Measurements from ENCODE around the gene MYH14. TPM values are rescaled to one million over a fixed set of nuclear protein-coding genes. Genes with fewer than 3 reads are reported as not detected.

MYH14 gene
- total RNA-seq, 2 experiments from 2014 or later, result not detected

DNA sequence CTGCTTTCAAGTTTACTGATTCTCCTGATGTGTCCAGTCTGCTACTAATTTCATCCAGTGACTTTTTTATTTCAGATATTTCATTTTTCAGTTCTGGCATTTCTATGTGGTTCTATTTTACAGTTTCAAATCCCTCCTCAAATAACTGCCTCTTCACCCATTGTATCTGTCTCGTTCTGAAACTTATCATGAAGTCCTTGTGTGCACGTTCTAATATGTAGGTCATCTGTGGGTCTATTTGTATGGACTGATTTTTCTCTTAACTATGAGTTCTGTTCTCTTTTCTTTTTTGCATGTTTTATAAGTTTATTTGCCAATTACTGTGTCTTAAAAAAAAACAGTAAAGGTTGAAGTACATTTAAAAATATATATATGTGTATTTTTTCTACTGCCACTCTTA lies 82.4 kb downstream of the MYH14 start:
- intact Hi-C loops (cut with micrococcal nuclease), result no loop called here
- CTCF ChIA-PET, result no interaction called here
- peaks cover 15% of the 10 kb centered on the region for H3K9me3 Mint-ChIP-seq
- H3K36me3 Mint-ChIP-seq (ENCODE audit: low read depth), result no peaks in the 10 kb centered on the region
- H3K27me3 Mint-ChIP-seq, result peaks cover 26% of the 10 kb centered on the region
- no peak overlapping the region for H3K27ac Mint-ChIP-seq
- no peak for ATAC-seq
- POLR2A ChIA-PET, result no interaction called here
- no peaks in the 10 kb centered on the region for H3K4me1 Mint-ChIP-seq (ENCODE audit: low read depth)
- DNase-seq, result no peak
- no peak overlapping the region for H3K4me3 Mint-ChIP-seq
- TF ChIP-seq, protein P1, sequence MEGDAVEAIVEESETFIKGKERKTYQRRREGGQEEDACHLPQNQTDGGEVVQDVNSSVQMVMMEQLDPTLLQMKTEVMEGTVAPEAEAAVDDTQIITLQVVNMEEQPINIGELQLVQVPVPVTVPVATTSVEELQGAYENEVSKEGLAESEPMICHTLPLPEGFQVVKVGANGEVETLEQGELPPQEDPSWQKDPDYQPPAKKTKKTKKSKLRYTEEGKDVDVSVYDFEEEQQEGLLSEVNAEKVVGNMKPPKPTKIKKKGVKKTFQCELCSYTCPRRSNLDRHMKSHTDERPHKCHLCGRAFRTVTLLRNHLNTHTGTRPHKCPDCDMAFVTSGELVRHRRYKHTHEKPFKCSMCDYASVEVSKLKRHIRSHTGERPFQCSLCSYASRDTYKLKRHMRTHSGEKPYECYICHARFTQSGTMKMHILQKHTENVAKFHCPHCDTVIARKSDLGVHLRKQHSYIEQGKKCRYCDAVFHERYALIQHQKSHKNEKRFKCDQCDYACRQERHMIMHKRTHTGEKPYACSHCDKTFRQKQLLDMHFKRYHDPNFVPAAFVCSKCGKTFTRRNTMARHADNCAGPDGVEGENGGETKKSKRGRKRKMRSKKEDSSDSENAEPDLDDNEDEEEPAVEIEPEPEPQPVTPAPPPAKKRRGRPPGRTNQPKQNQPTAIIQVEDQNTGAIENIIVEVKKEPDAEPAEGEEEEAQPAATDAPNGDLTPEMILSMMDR (IDR thresholded peaks at IDR 0.05), result no peak

DNA sequence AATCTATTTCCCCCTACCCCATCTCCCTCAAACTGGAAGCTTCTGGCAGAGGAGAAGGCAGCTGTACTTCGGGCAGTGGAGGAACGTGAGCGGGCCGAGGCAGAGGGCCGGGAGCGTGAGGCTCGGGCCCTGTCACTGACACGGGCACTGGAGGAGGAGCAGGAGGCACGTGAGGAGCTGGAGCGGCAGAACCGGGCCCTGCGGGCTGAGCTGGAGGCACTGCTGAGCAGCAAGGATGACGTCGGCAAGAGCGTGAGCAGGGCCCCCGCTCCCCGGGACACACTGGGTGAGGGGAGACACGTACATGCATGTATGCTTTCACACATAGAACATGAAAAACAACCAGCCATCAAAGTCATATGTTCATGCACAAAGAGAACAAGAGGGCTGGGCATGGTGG lies 83.0 kb downstream of the MYH14 start:
- no peaks in the 10 kb centered on the region for H3K36me3 Mint-ChIP-seq (ENCODE audit: low read depth)
- CTCF ChIA-PET, result no interaction called here
- H3K27me3 Mint-ChIP-seq, result peaks cover 28% of the 10 kb centered on the region
- ATAC-seq (no peak), DNase-seq (no peak)
- H3K9me3 Mint-ChIP-seq, result peaks cover 15% of the 10 kb centered on the region
- intact Hi-C loops (cut with micrococcal nuclease), result no loop called here
- TF ChIP-seq, protein P1 (IDR thresholded peaks at IDR 0.05), result no peak
- H3K27ac Mint-ChIP-seq, result no peak overlapping the region
- POLR2A ChIA-PET, result no interaction called here
- H3K4me1 Mint-ChIP-seq (ENCODE audit: low read depth), result no peaks in the 10 kb centered on the region
- H3K4me3 Mint-ChIP-seq, result no peak overlapping the region

DNA sequence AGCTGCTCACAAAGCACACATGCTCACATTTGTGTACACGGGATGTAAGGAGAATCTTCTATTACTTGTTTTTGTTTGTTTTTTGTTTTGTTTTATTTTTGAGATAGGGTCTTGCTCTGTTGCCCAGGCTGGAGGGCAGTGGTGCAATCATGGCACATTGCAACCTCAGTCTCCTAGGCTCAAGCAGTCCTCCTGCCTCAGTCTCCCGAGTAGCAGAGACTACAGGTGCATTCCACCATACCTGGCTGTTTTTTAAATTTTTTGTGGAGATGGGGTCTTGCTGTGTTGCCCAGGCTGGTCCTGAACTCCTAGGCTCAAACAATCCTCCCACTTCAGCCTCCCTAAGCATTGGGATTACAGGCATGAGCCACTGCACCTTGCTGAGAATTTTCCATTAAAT lies 83.9 kb downstream of the MYH14 start:
- ChIA-PET CTCF (no interaction called here), POLR2A (no interaction called here)
- peaks cover 31% of the 10 kb centered on the region for H3K27me3 Mint-ChIP-seq
- H3K9me3 Mint-ChIP-seq, result peaks cover 15% of the 10 kb centered on the region
- DNase-seq, result no peak
- no peak overlapping the region for H3K4me3 Mint-ChIP-seq
- TF ChIP-seq, protein P1 (IDR thresholded peaks at IDR 0.05), result no peak
- H3K4me1 Mint-ChIP-seq (ENCODE audit: low read depth), result no peaks in the 10 kb centered on the region
- H3K36me3 Mint-ChIP-seq (ENCODE audit: low read depth), result no peaks in the 10 kb centered on the region
- intact Hi-C loops (cut with micrococcal nuclease), result no loop called here
- no peak overlapping the region for H3K27ac Mint-ChIP-seq
- ATAC-seq, result no peak

DNA sequence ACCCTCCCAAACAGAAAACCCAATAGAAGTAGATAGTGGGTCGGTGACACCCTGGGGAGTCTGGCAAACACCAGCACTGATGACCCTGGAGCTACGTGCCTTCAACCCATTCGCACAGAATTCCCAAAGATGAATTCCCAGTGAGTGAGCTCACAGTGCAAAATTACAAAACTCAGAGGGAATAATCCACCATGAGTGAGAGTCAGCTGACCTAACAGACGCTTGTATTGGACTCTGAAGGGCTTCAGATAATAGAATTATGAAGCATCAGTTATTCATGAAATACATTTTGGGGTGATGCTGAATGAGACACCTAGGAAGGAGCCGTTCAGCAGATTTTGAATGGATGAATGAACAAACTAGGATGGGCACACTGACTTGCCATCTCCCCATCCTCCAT lies 85.5 kb downstream of the MYH14 start:
- TF ChIP-seq, protein P1 (IDR thresholded peaks at IDR 0.05), result no peak
- no peak for ATAC-seq
- ChIA-PET CTCF (interaction anchor here (1.4 kb wide), 1 partner anchor 12 kb away, joined by 3 read pairs; no protein-coding TSS in a partner anchor), POLR2A (no interaction called here)
- Mint-ChIP-seq H3K36me3 (ENCODE audit: low read depth) (no peaks in the 10 kb centered on the region), H3K27me3 (peaks cover 36% of the 10 kb centered on the region), H3K9me3 (peaks cover 15% of the 10 kb centered on the region), H3K27ac (no peak overlapping the region), H3K4me3 (no peak overlapping the region), H3K4me1 (ENCODE audit: low read depth) (no peaks in the 10 kb centered on the region)
- no peak for DNase-seq
- intact Hi-C loops (cut with micrococcal nuclease), result no loop called here

DNA sequence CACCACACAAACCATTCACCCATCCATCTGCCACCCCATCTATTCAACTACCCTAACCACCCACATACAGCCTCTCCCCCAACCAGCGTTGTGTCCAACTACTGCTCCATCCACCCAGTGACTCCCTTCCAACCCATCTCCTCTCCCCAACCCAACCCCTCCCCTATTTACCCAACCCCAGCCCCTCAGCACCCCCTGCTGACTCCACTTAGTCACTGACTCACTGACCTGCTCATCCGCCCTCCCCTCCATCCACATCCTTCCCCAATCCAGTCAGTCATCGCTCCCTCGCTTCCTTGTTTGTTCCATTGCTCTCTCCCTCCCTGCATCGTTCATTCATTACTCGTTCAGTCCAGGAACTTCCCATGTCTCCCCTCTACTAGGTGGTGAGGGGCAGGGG lies 86.6 kb downstream of the MYH14 start:
- intact Hi-C loops (cut with micrococcal nuclease), result no loop called here
- TF ChIP-seq, protein P1 (IDR thresholded peaks at IDR 0.05), result no peak
- no peak for ATAC-seq
- Mint-ChIP-seq H3K27ac (no peak overlapping the region), H3K36me3 (ENCODE audit: low read depth) (no peaks in the 10 kb centered on the region), H3K9me3 (peaks cover 15% of the 10 kb centered on the region), H3K4me3 (no peak overlapping the region), H3K27me3 (peaks cover 36% of the 10 kb centered on the region), H3K4me1 (ENCODE audit: low read depth) (no peaks in the 10 kb centered on the region)
- DNase-seq, result no peak
- CTCF ChIA-PET, result interaction anchor here (1.0 to 1.4 kb wide), 3 partner anchors 11 to 37 kb away, joined by 3 read pairs; no protein-coding TSS in a partner anchor
- POLR2A ChIA-PET, result no interaction called here
